GM12801 (cell line): ENCODE results near the gene ZIC3.

Experiments
- TF ChIP-seq, protein P1 (sequence below): IDR thresholded peaks from one replicate; pipeline ENCODE4 v1.5.1; 2011; ENCODE audit warnings: control low read depth; ENCODE audit not compliant: insufficient read length; ENCODE audit errors: extremely low read depth

The ZIC3 gene

DNA sequence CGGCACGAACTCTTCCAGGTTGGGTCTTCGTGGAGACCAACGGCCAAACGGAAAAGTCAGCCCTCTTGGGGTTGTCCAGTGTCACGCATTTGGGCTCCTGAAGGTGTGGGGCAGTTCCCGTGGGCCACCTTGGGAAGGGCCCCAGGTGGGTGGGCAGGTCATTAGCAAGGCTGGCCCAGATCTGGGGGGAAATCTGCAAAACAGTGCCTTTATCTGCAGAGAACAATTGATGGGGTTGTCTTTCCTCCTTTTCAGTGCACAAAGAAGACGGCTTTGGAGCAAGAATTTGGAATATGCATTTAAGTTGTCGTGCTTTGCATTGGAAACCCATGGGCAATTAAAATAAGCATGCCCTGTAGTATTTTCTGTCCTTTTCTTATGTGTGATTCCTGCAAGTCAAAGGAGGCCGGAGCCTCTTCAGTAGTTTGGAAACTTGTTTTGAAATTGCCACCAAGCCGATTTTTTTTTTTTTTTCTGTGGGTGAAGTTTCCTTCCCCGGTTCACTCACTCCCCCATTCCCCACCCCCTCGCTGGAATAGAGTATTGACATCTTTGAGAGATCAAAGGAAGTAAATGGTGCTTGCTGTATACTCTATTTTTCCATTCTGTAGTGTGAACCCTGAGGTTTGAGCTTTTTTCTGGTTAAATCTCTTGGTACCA is 9.8 kb downstream of the ZIC3 start:
- TF ChIP-seq, protein P1, sequence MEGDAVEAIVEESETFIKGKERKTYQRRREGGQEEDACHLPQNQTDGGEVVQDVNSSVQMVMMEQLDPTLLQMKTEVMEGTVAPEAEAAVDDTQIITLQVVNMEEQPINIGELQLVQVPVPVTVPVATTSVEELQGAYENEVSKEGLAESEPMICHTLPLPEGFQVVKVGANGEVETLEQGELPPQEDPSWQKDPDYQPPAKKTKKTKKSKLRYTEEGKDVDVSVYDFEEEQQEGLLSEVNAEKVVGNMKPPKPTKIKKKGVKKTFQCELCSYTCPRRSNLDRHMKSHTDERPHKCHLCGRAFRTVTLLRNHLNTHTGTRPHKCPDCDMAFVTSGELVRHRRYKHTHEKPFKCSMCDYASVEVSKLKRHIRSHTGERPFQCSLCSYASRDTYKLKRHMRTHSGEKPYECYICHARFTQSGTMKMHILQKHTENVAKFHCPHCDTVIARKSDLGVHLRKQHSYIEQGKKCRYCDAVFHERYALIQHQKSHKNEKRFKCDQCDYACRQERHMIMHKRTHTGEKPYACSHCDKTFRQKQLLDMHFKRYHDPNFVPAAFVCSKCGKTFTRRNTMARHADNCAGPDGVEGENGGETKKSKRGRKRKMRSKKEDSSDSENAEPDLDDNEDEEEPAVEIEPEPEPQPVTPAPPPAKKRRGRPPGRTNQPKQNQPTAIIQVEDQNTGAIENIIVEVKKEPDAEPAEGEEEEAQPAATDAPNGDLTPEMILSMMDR: no peak

DNA sequence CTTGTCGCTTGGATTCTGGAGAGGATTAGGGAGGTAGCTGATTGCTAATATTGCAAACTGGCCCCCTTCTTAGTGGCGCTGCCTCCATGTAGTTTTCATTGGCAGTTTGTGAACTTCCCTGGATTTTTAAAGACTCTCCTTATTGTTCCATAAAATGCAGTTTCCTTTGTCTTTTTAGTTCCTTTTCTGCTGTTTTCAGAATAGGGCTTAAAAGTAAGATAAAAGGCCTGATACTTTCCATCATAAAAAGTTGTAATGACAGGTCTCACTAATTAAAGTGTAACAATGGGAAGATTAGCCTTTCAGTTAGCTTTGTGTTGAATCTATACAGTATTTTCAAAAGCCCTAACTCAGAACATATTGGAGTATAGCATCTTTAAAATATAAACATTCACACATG is 21.2 kb downstream of the ZIC3 start:
- TF ChIP-seq, protein P1: no peak

DNA sequence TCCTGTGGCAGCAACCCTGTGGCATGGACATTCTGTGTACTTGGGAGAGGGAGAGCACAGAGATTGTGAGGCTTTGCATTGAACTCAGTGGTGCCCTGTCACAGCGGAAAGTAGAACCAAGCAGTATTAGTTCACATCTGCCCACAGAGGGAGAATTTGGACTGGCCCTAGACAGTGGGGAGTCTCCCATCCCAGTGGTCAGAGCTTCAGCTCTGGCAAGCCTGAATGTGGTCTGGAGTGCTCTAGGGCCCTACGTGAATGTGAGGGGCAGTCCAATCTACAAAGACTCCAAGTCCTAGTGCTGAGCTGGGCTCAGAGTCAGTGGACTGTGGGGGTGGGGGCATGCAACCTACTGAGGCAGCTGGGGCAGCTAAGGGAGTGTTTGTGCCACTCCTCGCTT is 34.8 kb downstream of the ZIC3 start:
- TF ChIP-seq, protein P1: no peak
